BE2C (cell line): ENCODE measurements around the gene SPATS2.

Experiments
- DNase-seq: peaks from one replicate; pipeline ENCODE4 v3.0.0-alpha.2; 2020
- H3K27me3 ChIP-seq: fragments of 250-450 bp; sonication (Bioruptor Pico); 2 replicates; pipeline ENCODE4 v1.5.1; 2020; ENCODE audit warnings: mild to moderate bottlenecking
- H3K36me3 ChIP-seq: fragments of 250-450 bp; sonication (Bioruptor Pico); 2 replicates; pipeline ENCODE4 v1.5.1; 2020; ENCODE audit warnings: mild to moderate bottlenecking
- H3K4me1 ChIP-seq: fragments of 250-450 bp; sonication (Bioruptor Pico); 2 replicates; pipeline ENCODE4 v1.5.1; 2020
- H3K4me3 ChIP-seq: 2 replicates; pipeline ENCODE4 v1.5.1; 2011; ENCODE audit warnings: low read depth, low read length
- H3K9me3 ChIP-seq: fragments of 250-450 bp; sonication (Bioruptor Pico); 2 replicates; pipeline ENCODE4 v1.5.1; 2020
- TF ChIP-seq, protein P1 (sequence below): IDR thresholded peaks from 2 replicates; pipeline ENCODE4 v1.5.1; 2012; ENCODE audit warnings: mild to moderate bottlenecking, low read depth, low read length

SPATS2 gene

DNA sequence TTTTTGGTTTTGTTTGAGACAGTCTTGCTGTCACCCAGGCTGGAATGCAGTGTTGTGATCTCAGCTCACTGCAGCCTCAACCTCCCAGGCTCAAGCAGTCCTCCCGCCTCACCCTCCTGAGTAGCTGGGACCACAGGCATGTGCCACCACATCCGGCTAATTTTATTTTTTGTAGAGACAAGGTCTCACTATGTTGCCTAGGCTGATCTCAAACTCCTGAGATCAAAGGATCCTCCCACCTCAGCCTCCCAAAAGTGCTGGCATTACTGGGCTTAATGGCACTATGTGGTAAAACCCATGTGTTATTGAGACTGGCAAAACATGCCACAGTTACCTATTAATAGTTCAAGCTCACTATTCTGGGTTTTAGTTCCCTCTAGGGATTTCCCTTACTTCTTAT is 120.3 kb downstream of the SPATS2 start:
- Histone ChIP-seq H3K9me3 (no peaks in the 10 kb centered on the region), H3K4me1 (no peaks in the 10 kb centered on the region; the same call in 1 of the 2 replicates), H3K36me3 (peaks cover 13% of the 10 kb centered on the region), H3K27me3 (no peaks in the 10 kb centered on the region), H3K4me3 (no peak overlapping the region)
- TF ChIP-seq, protein P1, sequence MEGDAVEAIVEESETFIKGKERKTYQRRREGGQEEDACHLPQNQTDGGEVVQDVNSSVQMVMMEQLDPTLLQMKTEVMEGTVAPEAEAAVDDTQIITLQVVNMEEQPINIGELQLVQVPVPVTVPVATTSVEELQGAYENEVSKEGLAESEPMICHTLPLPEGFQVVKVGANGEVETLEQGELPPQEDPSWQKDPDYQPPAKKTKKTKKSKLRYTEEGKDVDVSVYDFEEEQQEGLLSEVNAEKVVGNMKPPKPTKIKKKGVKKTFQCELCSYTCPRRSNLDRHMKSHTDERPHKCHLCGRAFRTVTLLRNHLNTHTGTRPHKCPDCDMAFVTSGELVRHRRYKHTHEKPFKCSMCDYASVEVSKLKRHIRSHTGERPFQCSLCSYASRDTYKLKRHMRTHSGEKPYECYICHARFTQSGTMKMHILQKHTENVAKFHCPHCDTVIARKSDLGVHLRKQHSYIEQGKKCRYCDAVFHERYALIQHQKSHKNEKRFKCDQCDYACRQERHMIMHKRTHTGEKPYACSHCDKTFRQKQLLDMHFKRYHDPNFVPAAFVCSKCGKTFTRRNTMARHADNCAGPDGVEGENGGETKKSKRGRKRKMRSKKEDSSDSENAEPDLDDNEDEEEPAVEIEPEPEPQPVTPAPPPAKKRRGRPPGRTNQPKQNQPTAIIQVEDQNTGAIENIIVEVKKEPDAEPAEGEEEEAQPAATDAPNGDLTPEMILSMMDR, result no peak
- DNase-seq, result no peak

DNA sequence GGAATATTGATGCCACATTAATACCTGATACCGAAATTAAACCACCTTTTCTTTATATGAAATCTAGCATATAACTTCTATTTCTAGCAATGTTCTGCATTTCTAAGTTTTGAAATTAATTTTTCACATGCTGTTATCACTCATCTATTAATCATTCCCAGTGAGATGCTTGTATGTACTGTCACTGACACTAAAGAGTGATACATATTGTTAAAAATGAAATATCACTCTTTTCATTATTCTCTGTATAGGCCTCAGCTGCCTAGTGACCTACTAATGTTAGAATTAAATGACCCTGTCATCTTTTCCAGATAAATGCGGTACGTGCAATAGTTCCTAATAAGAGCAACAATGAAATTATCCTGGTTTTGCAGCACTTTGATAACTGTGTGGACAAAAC is 121.9 kb downstream of the SPATS2 start:
- H3K4me1 ChIP-seq, result no peaks in the 10 kb centered on the region; the same call in 1 of the 2 replicates
- TF ChIP-seq, protein P1, result no peak
- no peaks in the 10 kb centered on the region for H3K9me3 ChIP-seq
- H3K27me3 ChIP-seq, result no peaks in the 10 kb centered on the region
- no peak for DNase-seq
- no peak overlapping the region for H3K4me3 ChIP-seq
- H3K36me3 ChIP-seq, result peaks cover 13% of the 10 kb centered on the region

DNA sequence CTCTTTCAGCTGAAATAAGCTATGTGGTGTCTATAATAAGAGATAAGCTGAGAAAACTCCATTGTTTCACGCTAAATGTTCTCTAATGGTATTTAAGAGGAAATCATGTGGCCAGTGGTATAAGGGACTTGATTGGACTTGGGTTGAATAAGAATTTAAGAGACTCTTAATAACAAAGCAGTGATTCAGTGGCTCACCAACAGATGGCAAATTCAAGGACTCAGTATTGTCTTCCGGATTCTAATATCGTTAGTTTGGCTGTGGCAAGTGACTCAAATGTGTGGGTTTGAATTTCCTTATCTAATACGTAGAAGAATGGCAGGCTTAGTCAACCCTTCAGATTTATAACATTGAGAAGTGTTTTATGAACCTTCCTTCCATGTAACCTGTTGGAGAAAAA is 122.5 kb downstream of the SPATS2 start:
- no peaks in the 10 kb centered on the region for H3K27me3 ChIP-seq
- H3K36me3 ChIP-seq, result peaks cover 15% of the 10 kb centered on the region
- no peaks in the 10 kb centered on the region; the same call in 1 of the 2 replicates for H3K4me1 ChIP-seq
- no peak for DNase-seq
- H3K4me3 ChIP-seq, result no peak overlapping the region
- H3K9me3 ChIP-seq, result no peaks in the 10 kb centered on the region
- TF ChIP-seq, protein P1, result peak; percentile 18; the same call in 1 of the 2 replicates

DNA sequence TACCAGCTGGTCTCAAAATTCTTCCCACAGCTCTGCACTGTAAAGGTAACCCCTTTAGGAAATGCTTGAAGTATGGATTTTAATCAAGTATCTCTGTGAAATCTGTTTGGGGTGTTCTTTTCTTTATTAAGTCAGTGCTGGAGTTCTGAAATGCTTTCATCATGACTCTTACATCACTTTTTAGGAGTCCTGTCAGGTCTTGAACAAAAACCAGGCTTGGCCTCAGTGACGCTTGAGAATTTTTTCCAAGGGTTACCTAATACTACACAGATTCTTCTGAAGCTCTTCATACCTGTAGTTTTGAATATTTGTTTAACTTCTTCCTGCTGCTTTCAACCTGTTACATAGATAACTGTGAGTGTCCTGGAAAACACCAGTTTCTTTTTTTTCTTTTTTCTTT is 124.6 kb downstream of the SPATS2 start:
- Histone ChIP-seq H3K36me3 (peaks cover 16% of the 10 kb centered on the region), H3K4me3 (no peak overlapping the region), H3K4me1 (no peaks in the 10 kb centered on the region; the same call in 1 of the 2 replicates), H3K27me3 (no peaks in the 10 kb centered on the region), H3K9me3 (no peaks in the 10 kb centered on the region)
- no peak for DNase-seq
- TF ChIP-seq, protein P1, result no peak

DNA sequence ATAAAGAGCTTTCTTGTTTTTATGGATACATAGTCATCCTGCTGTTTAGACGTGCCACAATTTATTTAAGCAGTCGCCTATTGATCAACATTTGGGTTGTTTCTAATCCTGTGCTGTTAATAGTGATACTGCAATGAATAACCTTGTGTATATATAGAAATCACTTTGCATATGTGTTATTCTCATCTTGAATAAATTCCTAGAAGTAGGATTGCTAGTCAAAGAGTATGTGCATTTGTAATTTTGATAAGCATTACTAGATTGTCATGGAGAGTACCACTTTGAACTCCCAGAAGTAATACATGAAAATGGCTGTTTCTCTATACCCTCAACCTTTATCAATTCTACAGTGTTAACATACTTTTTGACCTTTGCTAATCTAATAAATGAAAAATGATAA is 126.6 kb downstream of the SPATS2 start:
- H3K9me3 ChIP-seq, result no peaks in the 10 kb centered on the region
- no peak for DNase-seq
- H3K27me3 ChIP-seq, result no peaks in the 10 kb centered on the region
- H3K4me3 ChIP-seq, result no peak overlapping the region
- no peaks in the 10 kb centered on the region; the same call in 1 of the 2 replicates for H3K4me1 ChIP-seq
- H3K36me3 ChIP-seq, result peaks cover 12% of the 10 kb centered on the region
- TF ChIP-seq, protein P1, result no peak

DNA sequence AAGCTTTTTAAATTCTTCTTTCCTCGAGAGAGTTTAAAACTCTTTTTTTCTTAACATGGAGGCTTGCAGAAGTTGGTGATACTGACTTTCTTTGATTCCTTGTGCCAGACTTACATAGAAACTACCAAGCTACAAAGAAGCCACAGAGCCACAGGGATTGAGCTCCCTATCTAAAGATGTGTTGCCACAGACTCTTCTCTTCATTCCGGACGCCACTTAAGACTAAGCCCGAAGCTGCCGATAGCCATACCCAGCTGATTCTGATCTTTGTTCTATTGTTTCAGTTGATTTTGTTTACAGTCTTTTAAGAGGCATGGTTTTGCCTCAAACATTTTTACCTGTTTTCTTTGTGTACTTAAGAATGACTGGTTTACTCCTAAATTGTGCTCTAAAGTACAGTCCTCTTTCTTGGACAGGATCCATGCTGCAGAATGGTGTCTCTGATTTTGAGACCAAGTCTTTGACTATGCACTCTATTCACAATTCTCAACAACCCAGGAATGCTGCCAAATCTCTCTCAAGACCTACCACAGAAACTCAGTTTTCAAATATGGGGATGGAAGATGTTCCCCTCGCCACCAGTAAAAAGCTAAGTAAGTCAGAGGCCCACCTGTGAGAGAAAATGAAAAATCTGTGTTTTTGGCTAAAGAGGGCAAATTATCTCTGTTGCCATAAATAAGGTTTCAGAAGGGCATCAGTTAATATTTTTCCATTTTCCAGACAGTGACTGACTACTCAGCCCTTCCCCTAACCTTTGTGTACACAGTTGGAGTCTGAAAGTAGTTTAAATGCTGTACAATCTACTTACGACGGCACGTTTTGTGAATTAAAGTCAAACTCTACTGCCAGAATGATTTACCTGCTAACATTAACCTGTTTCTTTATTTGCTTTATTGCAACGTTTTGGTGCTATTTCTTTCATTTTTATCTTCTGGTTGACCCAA is 129.4 kb downstream of the SPATS2 start:
- no peaks in the 10 kb centered on the region for H3K4me1 ChIP-seq
- no peaks in the 10 kb centered on the region for H3K9me3 ChIP-seq
- no peak overlapping the region for H3K4me3 ChIP-seq
- TF ChIP-seq, protein P1, result no peak
- H3K36me3 ChIP-seq, result peaks cover 20% of the 10 kb centered on the region
- H3K27me3 ChIP-seq, result no peaks in the 10 kb centered on the region
- DNase-seq, result no peak
